SKM-1 (cell line): ENCODE measurements around the gene AXIN2.
"Not testable (repeated sequence)": the region's sequence is repeated elsewhere in the genome, so short reads cannot be mapped to it uniquely, and the experiment has no call there.

Source experiments
- DNase-seq: peaks from one replicate; lab custom pipeline; 2025; ENCODE audit not compliant: unreplicated experiment; lab: John Stamatoyannopoulos, UW

Gene AXIN2

DNA sequence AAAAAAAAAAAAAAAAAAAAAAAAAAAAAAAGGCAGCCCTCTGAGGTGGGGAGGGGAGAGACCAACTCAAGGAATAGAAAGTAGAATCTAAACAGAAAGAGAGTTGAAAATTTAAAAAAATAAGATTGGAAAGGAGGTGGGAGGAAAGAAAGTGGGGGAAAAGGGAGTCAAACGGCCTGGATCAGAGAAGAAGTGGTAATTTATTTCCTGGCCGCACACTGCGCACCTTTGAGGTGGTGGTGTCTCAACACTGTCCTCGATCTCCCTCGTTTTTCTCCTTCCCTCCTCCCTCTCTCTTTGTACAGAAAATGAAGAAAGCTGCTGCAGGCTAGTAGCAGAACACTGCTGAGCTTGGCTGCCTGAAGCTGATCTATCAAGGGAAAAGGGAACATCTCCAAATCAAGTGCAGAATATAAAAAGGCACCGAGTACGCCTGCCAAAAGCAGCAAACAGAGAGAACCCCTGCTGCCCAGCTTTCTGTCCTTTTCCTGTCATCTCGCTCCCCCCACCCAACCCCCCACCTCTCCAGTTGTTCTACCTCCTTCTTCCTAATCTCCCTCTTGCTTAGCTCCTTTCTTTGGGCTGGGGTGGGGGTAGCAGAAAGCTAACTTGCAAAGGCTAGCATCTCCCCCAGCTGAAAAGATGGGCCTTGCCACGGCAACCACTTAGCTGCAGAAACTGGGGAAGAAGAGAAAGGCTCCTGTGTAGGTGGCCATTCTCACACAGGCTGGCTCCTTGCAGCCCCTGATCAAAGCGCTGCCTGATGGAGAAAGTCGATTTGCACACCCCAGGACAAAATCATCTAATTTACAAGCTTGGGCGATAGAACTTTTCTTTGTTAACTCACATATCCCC, 22.5 kb downstream of the AXIN2 start:
- no peak for DNase-seq

DNA sequence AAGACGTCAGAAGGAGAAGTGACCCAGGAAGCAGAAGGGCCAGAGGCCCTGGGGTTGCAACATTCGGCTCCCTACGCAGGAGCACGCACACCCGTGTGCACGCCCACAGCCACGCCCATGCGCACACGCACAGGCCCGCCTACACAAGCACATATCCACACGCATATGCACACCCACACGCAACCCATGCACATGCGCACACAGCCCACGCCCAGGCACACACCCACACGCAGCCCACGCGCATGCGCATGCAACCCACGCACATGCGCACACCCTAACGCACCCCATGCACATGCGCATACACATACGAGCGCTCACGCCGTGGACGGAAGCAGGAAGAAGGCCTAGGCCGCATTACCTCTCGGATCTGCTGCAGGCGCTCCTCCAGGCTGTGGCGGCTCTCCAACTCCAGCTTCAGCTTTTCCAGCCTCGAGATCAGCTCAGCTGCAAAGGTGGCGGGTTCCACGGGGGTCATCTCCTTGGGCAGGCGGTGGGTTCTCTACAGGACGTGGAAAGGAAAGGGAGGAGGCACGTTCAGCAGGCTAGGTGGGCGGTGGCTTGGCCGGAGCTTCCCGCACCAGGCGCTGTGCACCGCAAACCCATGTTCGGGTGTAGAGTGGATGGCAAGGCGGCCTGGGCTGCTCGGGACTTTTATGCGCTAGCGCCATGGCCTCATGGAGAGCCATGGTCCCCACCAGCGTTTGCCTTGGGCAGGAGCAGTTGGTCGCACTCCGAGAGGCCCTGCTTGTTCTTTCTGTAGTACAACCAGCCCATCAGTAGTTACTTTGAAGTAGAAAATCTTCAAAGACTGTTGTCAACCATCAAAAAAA, 23.4 kb downstream of the AXIN2 start:
- DNase-seq = no peak

DNA sequence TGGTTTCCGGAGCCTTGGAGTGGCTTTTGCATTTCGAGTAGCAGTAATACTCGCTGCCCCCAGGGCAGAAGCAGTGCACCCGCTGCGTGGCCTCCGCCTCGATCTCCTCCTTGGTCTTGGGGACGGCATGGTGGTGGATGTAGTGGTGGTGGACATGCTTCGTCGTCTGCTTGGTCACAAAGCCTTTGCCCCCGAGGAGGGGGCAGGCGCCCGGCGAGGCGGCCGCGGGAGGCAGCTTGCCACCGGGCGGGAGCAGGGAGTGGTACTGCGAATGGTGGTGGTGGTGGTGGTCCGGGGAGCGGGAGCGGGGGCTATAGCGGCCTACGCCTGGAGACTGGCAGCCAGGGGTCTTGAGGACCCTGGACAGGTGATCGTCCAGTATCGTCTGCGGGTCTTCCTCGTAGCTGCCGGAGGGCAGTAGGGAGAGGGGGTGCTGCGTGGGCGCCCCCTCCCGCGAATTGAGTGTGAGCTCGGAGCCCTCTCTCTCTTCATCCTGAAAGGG, 24.1 kb downstream of the AXIN2 start:
- DNase-seq = no peak

DNA sequence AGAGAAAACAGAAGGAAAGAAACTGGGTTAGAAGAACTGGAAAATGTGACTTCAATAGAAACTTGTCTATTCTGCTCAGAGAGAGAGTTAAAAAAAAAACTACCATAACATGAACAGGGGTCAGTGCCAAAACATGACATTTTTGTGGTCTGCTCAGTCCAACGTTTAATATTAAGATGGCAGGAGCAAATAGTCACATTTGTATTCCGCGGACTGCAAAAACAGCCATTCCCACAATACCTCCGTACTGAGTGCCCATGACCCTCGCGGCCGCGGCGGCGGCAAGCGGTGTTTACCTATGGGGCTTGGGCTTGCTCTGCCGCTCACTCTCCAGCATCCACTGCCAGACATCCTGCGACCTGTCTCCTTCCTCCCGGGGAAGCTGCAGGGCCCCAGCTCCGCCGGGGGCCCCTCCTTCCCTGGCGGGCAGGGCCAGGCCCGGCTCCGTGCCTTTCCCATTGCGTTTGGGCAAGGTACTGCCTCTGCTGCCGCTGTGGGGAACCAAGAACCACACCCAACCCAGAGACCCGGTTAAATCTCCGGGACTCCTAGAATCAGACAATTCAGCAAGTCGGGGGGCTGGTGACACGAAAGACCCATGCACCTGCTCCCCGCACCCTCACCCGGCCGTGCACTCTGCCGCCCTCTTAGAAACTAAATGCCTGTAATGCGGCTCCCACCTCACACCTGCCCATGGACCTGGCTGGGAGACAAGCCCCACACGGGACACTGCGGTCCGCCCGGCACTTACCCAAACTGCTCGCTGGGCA, 24.7 kb downstream of the AXIN2 start:
- no peak for DNase-seq

DNA sequence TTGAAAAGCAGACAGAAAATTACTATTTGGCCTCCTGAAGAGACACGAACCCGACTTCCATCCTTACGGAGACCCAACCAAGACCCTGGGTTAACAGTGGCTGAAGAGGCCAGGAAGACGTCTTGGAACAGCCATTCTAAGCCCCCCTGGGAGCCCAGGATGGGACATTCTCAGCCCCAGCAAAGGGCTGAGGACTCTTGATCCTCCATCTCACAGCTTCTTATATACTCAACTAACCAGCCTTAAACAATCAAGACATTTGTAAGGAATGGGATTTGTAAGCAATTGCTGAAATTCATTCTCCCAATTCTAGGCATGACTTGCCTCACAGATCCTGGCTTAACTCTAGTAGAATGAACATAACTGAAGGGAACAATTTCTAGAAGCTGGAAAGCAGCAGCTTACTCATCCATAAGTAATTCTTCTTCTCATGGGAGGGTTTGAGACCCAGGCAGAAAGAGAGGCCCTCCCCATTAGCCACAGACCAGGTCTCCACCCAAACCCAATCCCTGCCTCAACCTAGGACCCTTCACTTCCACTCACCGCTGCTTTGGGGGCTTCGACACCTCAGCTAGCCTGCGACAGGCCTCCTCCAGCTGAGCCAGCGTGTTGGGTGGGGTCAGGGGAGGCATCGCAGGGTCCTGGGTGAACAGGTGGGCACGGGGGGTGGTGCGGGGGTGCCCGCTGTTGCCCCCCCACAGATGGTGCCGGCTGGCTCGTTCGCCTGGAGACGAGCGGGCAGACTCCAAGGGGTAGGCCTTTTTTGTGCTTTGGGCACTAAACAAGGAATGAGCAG, 25.5 kb downstream of the AXIN2 start:
- no peak for DNase-seq

DNA sequence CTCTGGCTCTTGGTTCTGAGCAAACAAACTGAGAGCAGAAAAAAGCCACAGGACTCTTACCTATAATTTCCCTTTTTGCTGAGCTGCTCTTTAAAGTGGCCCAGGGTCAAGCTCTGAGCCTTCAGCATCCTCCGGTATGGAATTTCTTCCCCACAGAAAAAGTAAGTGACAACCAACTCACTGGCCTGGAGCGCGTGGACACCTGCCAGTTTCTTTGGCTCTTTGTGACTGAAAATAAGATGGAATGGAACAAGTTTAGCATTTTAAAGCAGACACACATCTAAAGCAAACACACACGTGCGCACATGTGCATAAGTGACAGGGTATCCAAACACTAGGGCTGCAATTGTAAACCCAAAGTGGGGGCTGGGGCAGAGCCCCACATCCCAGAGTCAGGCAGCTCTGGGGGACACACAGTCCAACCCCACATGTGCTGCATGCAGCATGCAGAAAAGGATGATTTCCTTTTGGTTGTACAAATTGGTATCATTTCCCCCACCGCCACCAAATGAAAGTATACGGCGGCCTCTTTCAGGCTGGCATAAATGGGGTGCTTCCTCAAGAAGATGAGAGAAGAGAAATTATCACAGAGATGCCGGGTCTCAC, 27.5 kb downstream of the AXIN2 start:
- DNase-seq = no peak

DNA sequence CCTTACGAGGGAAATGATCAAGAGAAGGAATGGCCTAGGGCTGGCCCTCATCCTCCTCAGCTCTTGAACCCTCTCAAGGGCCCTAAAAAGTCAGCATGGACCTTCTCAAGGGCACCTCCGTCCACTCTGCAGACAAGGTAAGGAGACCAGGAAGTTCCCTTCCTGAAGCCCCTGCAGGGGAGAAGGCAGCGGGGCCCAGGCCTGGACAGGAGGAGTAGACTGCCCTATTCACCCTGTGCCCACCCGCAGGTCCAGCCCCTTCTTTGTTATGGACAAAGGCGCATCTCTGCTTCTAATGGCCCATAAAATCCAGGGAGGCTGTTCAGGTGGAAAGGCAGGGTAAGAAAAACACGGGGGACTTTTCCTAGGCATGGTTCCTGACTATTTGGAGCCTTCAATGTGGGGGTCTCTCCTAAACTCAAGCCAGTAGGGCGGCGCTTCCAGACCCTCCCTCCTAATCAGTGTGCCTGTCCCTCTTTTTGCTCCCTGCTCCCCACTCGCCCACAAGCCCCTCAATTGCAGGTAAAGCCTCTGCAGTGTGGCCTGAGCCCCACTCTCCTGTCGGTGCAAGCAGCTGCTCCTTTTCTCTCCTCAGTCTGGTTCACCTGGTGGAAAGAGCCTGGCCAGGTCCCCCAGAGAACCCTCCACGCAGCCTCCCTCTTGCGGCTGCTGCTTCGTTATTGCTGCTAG, 28.2 kb downstream of the AXIN2 start:
- no peak for DNase-seq

DNA sequence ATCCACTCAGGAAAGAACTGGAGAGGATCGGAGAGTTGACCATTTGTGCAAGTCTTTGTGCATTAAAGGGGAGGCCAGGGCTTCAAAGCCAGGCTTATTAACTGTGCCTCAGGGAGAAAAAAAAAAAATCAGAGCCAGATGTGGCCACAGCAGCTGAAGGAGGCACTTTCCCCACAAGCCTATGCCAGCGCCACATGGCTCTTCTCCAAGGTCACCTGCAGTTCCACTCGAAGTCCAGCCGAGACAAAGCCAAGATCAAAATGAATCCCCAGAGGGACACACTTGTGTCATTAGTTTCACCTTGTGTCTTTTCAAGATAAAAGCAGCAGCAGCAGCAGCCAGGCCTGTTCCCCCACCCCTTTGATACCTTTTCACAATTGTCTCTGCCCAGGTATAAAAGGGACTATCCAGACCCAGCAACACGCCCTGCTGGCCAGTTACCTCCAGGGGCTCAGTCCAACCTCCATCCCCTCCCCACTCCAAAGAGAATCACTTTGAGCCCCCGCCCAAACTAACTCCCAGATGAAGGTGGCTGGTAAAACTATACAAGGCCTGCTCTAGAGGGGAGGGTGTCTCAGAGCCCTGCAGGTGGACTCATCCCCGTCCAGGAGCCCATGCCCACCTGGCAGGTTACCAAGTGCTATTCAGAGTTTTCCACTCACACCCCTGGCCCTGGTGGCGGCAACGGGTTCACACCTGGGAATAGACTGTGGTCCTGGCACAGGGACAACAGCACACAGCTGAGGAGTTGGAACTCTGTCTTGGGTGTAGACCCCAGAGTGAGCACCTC, 29.2 kb downstream of the AXIN2 start:
- DNase-seq = no peak

DNA sequence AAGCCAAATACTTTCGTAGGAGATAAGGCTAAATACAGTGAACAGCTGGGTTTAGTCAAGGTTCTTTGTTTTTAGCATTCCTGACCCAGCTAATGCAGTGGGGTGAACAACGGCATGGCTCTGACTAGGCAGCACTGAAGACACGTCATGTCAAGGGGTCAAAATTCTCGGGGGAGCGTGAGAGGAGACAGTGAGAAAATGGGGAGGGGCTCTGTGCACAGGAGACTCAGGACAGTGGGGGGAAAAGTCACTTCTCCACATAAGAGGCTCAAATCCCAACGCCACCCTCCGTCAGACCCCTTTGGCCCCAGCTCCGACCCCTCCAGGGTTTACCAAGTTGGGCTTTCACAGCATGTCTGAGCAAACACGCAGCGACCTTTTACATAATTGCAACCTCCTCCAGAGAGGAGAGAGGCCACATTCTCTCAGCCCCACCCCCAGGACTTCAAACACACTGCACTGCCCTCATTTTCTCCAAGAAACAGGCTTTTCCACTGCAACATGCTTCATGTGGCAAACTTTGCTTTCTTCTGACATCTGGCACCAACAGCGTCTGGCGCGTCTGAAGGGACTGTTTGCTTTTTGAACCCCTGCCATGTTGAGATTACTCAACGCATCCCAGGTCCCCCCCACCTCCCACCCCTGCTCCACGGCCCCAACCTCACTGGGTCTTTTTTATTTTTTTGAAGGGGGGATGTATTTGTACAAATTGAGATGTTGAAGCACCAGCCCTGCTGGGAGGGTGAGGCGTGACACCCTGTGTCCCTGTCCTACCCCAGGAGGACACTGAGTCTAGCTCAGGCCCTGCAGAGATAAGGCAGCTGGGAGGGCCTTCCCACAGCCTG, 30.0 kb downstream of the AXIN2 start:
- no peak for DNase-seq

DNA sequence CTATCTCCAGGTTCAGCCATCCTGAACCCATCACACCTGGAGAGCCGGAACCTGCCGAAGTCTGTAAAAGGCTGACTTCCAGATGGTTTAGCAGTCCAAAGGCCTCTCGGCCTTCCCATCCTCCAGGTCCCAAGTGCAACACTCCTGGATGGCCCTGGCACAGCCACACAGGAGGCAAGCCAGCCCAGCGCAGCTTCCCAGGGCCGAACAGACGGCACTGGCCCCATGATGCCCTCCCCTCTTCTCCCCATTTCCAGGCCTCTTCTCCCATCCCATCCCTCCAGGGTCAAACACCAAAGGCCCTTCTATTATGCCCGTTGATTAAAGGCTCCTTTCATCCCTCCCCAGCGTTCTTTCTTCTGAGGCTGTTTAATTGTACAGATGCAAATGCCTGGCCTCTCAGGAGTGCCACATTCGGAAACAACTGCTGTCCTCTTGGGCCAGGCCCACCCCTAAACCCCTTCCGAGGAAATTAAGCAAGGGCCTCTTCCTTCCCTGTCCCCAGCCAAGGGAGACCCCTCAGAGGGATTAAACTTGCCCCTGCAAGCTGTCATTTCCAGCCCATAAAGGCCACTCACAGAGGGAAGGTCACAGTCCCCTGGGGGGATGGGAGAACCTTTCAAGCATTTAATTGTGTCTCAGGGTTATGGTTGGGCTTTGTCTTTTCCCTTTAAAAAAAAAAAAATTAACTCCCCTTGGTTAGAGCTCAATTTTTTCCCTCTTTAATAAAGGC, 30.8 kb downstream of the AXIN2 start:
- DNase-seq = no peak

DNA sequence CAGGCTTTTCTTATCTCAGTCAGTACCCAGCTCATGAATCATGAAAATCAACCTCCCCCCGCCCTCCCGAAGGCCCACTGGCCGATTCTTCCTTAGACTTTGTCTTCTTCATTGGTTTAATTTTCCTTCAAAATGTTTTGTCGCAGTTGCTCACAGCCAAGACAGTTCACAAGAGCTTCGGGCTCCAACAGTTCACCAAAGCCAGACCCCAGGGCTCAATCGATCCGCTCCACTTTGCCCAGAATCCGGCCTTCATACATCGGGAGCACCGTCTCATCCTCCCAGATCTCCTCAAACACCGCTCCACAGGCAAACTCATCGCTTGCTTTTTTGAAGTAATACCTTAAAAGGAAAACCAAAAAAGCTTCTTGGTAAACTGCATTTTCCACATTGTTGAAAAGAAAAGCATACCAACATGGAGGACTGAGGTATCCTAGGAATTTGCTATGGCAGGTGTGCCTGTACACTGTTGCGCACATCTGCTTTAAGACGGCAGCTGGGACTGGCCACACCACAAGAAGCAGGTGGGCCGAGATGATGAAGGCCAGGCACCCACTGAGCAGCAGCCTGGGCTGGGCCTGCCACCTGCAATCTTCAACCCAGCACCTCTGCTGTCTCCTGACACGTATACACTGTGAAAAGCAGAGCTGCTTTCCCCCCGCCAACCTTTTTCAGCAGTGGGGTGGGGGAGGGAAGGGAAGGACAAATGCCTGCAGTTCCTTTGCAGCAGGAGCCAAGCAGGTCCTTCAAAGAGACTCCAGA, 31.5 kb downstream of the AXIN2 start:
- DNase-seq = no peak

DNA sequence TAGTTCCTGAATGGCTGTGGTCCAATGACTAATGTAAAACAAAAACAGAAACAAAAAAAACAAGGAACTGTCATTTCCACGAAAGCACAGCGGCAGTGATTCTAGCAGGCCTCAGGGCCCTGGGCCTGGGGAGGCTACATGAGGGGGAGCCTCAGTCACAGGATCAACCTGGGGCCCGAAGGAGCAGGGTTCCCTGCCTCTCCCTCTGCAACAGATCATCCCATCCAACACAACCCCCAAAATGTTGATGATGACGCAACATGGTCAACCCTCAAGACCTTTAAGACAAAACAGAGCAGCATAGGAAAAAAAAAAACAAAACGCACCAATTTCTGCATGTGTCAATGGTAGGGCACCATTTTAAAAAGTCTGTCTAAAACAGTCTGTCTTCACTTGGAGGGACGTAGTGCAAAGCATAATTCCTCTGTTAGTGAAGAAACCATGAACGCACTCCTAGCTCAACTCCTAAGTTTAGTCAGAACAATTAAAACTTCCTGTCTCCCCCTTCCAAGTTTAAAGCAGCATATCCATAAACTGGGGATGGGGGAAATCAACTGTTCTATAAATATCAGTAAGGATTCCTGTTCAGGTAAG, 32.3 kb downstream of the AXIN2 start:
- no peak for DNase-seq

DNA sequence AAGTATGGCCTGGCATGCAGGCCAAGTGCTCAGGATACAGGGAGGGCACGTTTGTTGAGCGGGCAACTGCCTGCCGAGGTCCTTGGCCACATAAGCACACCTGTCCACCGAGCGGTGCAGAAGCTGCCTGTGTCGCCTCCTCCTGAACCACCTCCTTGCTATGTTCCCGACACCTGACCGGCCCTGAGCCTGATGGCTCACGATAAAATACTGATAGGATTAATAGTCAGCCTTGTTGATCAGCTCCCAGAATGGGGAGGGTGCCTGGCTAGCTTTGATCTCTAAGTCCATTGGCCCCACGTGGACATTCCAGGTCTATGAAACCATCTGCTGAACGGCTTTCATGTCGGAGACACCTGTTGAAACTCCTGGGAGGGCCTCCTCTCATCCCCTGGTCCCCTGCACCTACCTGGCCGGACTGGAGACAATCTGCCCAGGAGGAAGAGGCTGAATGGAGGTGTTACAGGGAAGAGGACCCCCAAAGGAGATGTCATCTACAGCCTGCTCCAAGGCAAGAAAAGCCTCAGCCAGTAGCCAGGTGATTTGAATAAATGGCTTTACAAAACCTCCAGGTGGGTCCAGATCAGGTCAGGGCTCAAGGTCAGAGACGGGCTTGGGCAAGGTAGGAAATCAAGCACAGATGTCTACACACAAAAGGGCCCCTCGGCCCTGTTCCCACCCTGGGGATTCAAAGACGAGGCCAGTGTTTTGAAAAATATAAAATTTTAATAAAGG, 33.4 kb downstream of the AXIN2 start:
- DNase-seq = no peak

DNA sequence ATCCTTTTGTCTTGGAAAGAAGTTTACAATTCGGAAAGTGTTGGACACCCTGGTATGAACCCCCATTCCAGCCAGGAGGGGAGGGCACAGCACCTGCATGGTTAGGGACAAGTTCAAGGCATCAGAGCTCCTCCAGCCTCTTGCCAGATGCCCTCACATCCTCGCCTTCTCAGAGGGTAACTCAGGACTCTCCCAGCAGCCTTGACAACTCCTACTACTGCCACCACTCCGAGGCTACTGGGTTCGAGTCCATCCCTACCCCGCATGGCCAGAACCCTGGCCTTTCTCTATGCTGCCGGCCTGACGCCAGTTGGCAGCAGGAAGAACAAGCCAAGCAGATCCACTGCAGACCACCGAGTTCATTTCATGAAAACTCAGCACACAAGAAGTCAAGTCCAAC, 34.1 kb downstream of the AXIN2 start:
- DNase-seq = no peak

DNA sequence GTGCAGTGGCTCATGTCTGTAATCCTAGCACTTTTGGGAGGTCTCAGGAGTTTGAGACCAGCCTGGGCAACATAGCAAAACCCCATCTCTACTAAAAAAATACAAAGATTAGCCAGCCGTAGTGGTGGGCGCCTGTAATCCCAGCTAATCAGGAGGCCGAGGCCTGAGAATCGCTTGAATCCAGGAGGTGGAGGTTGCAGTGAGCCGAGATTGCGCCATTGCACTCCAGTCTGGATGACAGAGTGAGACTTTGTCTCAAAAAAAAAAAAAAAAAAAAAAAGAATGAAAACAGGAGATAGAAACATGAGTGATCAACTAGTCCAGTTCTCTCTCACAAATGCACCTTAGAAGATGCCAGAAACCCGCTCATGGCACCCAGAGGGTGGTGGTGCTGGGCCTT, 34.6 kb downstream of the AXIN2 start:
- DNase-seq = not testable (repeated sequence)
